Osteoblast (primary cell): ENCODE measurements around the gene RAB20. TPM values are rescaled to one million over a fixed set of nuclear protein-coding genes. Genes with fewer than 3 reads are reported as not detected.
A peak's percentile ranks its signal among the peaks of the same experiment; 100 is the strongest.

ENCODE experiments used
- DNase-seq: peaks from one replicate; pipeline ENCODE4 v3.0.0; 2011; ENCODE audit warnings: low spot score, mixed read lengths; ENCODE audit not compliant: insufficient read length; ENCODE audit errors: missing footprints
- H2AFZ ChIP-seq: 2 replicates; pipeline ENCODE4 v1.6.0; 2011; ENCODE audit warnings: mild to moderate bottlenecking, low read length
- H3K27ac ChIP-seq: 2 replicates; pipeline ENCODE4 v1.5.1; 2011; ENCODE audit warnings: mild to moderate bottlenecking, low read depth, low read length, moderate library complexity
- H3K27me3 ChIP-seq: 2 replicates; pipeline ENCODE4 v1.6.0; 2012; ENCODE audit warnings: mild to moderate bottlenecking, control low read depth, inconsistent platforms, low read length, moderate library complexity; ENCODE audit not compliant: insufficient read depth
- H3K36me3 ChIP-seq: 2 replicates; pipeline ENCODE4 v1.5.1; 2011; ENCODE audit warnings: mild to moderate bottlenecking, low read length, control low read depth, moderate library complexity; ENCODE audit not compliant: insufficient read depth
- H3K4me1 ChIP-seq: 2 replicates; pipeline ENCODE4 v1.5.1; 2011; ENCODE audit warnings: mild to moderate bottlenecking, low read length, control low read depth, moderate library complexity; ENCODE audit not compliant: insufficient read depth
- H3K4me2 ChIP-seq: 2 replicates; pipeline ENCODE4 v1.6.0; 2011; ENCODE audit warnings: mild to moderate bottlenecking, low read length; ENCODE audit not compliant: insufficient read depth
- H3K4me3 ChIP-seq: fragments of 200-600 bp; sonication (generic); 3 replicates; pipeline ENCODE4 v1.5.1; 2012; ENCODE audit warnings: mild to moderate bottlenecking, low read length, inconsistent platforms; ENCODE audit not compliant: insufficient read depth
- H3K79me2 ChIP-seq: 2 replicates; pipeline ENCODE4 v1.6.0; 2012; ENCODE audit warnings: mild to moderate bottlenecking, low read length, control low read depth, inconsistent platforms; ENCODE audit not compliant: insufficient read depth
- H3K9me3 ChIP-seq: 2 replicates; pipeline ENCODE4 v1.5.1; 2011; ENCODE audit warnings: low read depth, low read length, control low read depth
- H4K20me1 ChIP-seq: 2 replicates; pipeline ENCODE4 v1.6.0; 2012; ENCODE audit warnings: mild to moderate bottlenecking, low read length, control low read depth; ENCODE audit not compliant: insufficient read depth
- CTCF ChIP-seq: IDR thresholded peaks from 2 replicates; pipeline ENCODE4 v1.5.1; 2011; ENCODE audit warnings: mild to moderate bottlenecking, low read depth, low read length, moderate library complexity; ENCODE audit errors: extremely low read depth
- total RNA-seq: library from RNA; depleted of rRNA; stranded (reverse); fragments of >200 nt; gene quantifications from 2 replicates; pipeline ENCODE4 v1.2.3, GENCODE V29; 2012

RAB20 gene
- total RNA-seq, 1 donor: 3.6 TPM

- no peak for DNase-seq
- Histone ChIP-seq H3K9me3 (no peaks in the 10 kb centered on the region), H3K4me3 (no peak overlapping the region), H3K79me2 (no peaks in the 10 kb centered on the region), H3K27me3 (peaks cover 3% of the 10 kb centered on the region), H3K36me3 (no peaks in the 10 kb centered on the region), H3K4me2 (no peak overlapping the region), H4K20me1 (peaks cover 3% of the 10 kb centered on the region), H2AFZ (no peak overlapping the region), H3K4me1 (peaks cover 28% of the 10 kb centered on the region), H3K27ac (no peak overlapping the region)
- no peak for TF ChIP-seq CTCF
Measured at GRCh38 chr13:110563463-110563774, 1.9 kb upstream of the RAB20 start.

- H2AFZ ChIP-seq: peak overlapping the region; percentile 22
Measured at GRCh38 chr13:110562696-110563462, 1.4 kb upstream of the RAB20 start.

GRCh38 chr13:110562036-110562597, 595 bp upstream of the RAB20 start:
- H3K4me1 ChIP-seq: peaks cover 28% of the 10 kb centered on the region
- H3K79me2 ChIP-seq: no peaks in the 10 kb centered on the region
- no peak for DNase-seq
- H3K36me3 ChIP-seq: no peaks in the 10 kb centered on the region
- peak overlapping the region; percentile 92 for H2AFZ ChIP-seq
- H4K20me1 ChIP-seq: peaks cover 3% of the 10 kb centered on the region
- peak overlapping the region; percentile 95 for H3K4me2 ChIP-seq
- TF ChIP-seq CTCF: no peak
- H3K4me3 ChIP-seq: peak overlapping the region; percentile 83
- no peaks in the 10 kb centered on the region for H3K27me3 ChIP-seq
- H3K9me3 ChIP-seq: no peaks in the 10 kb centered on the region
- H3K27ac ChIP-seq: no peak overlapping the region

More at GRCh38 chr13:110562696-110563462, 1.4 kb upstream of the RAB20 start:
- TF ChIP-seq CTCF: no peak
- Histone ChIP-seq H4K20me1 (peaks cover 3% of the 10 kb centered on the region), H3K4me1 (peaks cover 28% of the 10 kb centered on the region), H3K4me3 (peak overlapping the region; percentile 83), H3K79me2 (no peaks in the 10 kb centered on the region), H3K4me2 (peak overlapping the region; percentile 95), H3K27ac (no peak overlapping the region), H3K36me3 (no peaks in the 10 kb centered on the region), H3K9me3 (no peaks in the 10 kb centered on the region), H3K27me3 (peaks cover 2% of the 10 kb centered on the region)
- DNase-seq: no peak

- H3K36me3 ChIP-seq: no peaks in the 10 kb centered on the region
- H3K4me1 ChIP-seq: peaks cover 28% of the 10 kb centered on the region
- peak overlapping the region; percentile 92 for H3K4me2 ChIP-seq
- no peaks in the 10 kb centered on the region for H3K9me3 ChIP-seq
- no peak for TF ChIP-seq CTCF
- H2AFZ ChIP-seq: peak overlapping the region; percentile 85
- H3K27me3 ChIP-seq: no peaks in the 10 kb centered on the region
- peak overlapping the region; percentile 28 for H3K27ac ChIP-seq
- peak; percentile 77 for DNase-seq
- H4K20me1 ChIP-seq: peaks cover 3% of the 10 kb centered on the region
- peak overlapping the region; percentile 83 for H3K4me3 ChIP-seq
- H3K79me2 ChIP-seq: no peaks in the 10 kb centered on the region
Measured at GRCh38 chr13:110560601-110561343, 750 bp downstream of the RAB20 start.
